H1 (cell line): ENCODE measurements around the gene CYP26A1.

Experiments
- BCL11A ChIP-seq, 2 experiments: IDR thresholded peaks; one replicate each; pipeline ENCODE4 v1.6.1; 2011; ENCODE audit warnings: low read depth in 2 of 2, low read length in 2 of 2, mild to moderate bottlenecking in 2 of 2
- CEBPB ChIP-seq: IDR thresholded peaks from 2 replicates; pipeline ENCODE4 v1.6.1; 2012; ENCODE audit warnings: low read depth, low read length
- CTCF ChIP-seq, 3 experiments: IDR thresholded peaks; 1 replicate in 2 of 3; 2 replicates in 1 of 3; pipeline versions ENCODE4 v1.5.1 to v1.6.1; 2011; ENCODE audit warnings: low read length in 3 of 3, mild to moderate bottlenecking in 3 of 3, inconsistent platforms in 2 of 3, low read depth in 1 of 3, moderate library complexity in 1 of 3; ENCODE audit not compliant: insufficient read depth in 1 of 3; ENCODE audit errors: control extremely low read depth in 1 of 3
- EP300 ChIP-seq, 2 experiments: IDR thresholded peaks; 1 replicate in 1 of 2; 2 replicates in 1 of 2; pipeline ENCODE4 v1.6.1; 2011 to 2012; ENCODE audit warnings: low read depth in 2 of 2, low read length in 2 of 2, mild to moderate bottlenecking in 2 of 2, borderline replicate concordance in 1 of 2, inconsistent platforms in 1 of 2, moderate library complexity in 1 of 2
- EZH2 ChIP-seq: fragments of 200-600 bp; sonication (generic); IDR thresholded peaks from 2 replicates; pipeline ENCODE4 v1.7.1; 2012; ENCODE audit warnings: low read depth, mild to moderate bottlenecking, moderate library complexity, low read length, inconsistent platforms; ENCODE audit not compliant: severe bottlenecking
- FOSL1 ChIP-seq: IDR thresholded peaks from 2 replicates; pipeline ENCODE4 v1.6.1; 2011; ENCODE audit warnings: mild to moderate bottlenecking, low read depth, low read length, moderate library complexity; ENCODE audit not compliant: insufficient read depth
- GABPA ChIP-seq: IDR thresholded peaks from 2 replicates; pipeline ENCODE4 v1.6.1; 2011; ENCODE audit warnings: mild to moderate bottlenecking, low read length, moderate library complexity, borderline replicate concordance; ENCODE audit not compliant: insufficient read depth
- JUND ChIP-seq: IDR thresholded peaks from 2 replicates; pipeline ENCODE4 v1.6.1; 2011; ENCODE audit warnings: mild to moderate bottlenecking, improper control_type of control experiment, low read length
- POLR2A ChIP-seq, 2 experiments: IDR thresholded peaks; 1 replicate in 1 of 2; 2 replicates in 1 of 2; pipeline ENCODE4 v1.6.1; 2011; ENCODE audit warnings: low read depth in 2 of 2, low read length in 2 of 2, mild to moderate bottlenecking in 2 of 2; ENCODE audit errors: control extremely low read depth in 1 of 2
- POLR2AphosphoS5 ChIP-seq: IDR thresholded peaks from 2 replicates; pipeline ENCODE4 v1.6.1; 2011; ENCODE audit warnings: low read depth, low read length
- SIN3A ChIP-seq, 2 experiments: IDR thresholded peaks in 1 of 2; conservative IDR thresholded peaks in 1 of 2; 2 replicates each; pipeline ENCODE4 v1.6.1; 2011 to 2012; ENCODE audit warnings: low read length in 2 of 2, improper control_type of control experiment in 1 of 2, low read depth in 1 of 2, mild to moderate bottlenecking in 1 of 2
- SP1 ChIP-seq: IDR thresholded peaks from 2 replicates; pipeline ENCODE4 v1.6.1; 2011; ENCODE audit warnings: low read depth, low read length
- SRF ChIP-seq: IDR thresholded peaks from 2 replicates; pipeline ENCODE4 v1.6.1; 2011; ENCODE audit warnings: mild to moderate bottlenecking, low read depth, low read length, moderate library complexity
- ZNF274 ChIP-seq: IDR thresholded peaks from 2 replicates; pipeline ENCODE4 v1.7.0; 2012; ENCODE audit warnings: low read length, borderline replicate concordance; ENCODE audit errors: extremely low read depth

- TF ChIP-seq JUND (no peak), POLR2AphosphoS5 (no peak), EP300 (IDR thresholded peaks at IDR 0.05; ENCODE audit: borderline replicate concordance in 1 of 2, low read depth in 2 of 2, low read length in 2 of 2) (no peak), CTCF (IDR thresholded peaks at IDR 0.05; ENCODE audit: control extremely low read depth in 1 of 3, insufficient read depth in 1 of 3, low read depth in 1 of 3, low read length in 3 of 3) (no peak), EZH2 (no peak), BCL11A (IDR thresholded peaks at IDR 0.05; ENCODE audit: low read depth in 2 of 2, low read length in 2 of 2) (no peak), SP1 (no peak), ZNF274 (no peak), SIN3A (conservative IDR thresholded peaks at IDR 0.05 in 1 of 2, IDR thresholded peaks at IDR 0.05 in 1 of 2; ENCODE audit: low read depth in 1 of 2, low read length in 2 of 2) (no peak), POLR2A (IDR thresholded peaks at IDR 0.05; ENCODE audit: control extremely low read depth in 1 of 2, low read depth in 2 of 2, low read length in 2 of 2) (no peak), GABPA (no peak), FOSL1 (no peak), SRF (no peak), CEBPB (no peak)
Observed at GRCh38 chr10:93106631-93107072, 33.0 kb downstream of the CYP26A1 start.
